Ovary (tissue), 3 donors: ENCODE measurements around the gene LPCAT3.

Experiments
- CTCF ChIP-seq, 3 donors: fragments of 450-650 bp in 2 of 3; fragments of 200-600 bp in 1 of 3; IDR thresholded peaks; one replicate each; pipeline versions ENCODE4 v1.5.1 to v1.8.0; 2016 to 2022; ENCODE audit warnings: antibody characterized with exemption in 3 of 3, mild to moderate bottlenecking in 1 of 3
- POLR2A ChIP-seq: fragments of 450-650 bp; IDR thresholded peaks from one replicate; pipeline ENCODE4 v1.6.1; 2017; ENCODE audit warnings: antibody characterized with exemption, mild to moderate bottlenecking, moderate library complexity
- donor health status: DM: no; HTN: no; CAD: no.

GRCh38 chr12:6964605-6965025 lies 53.7 kb downstream of the LPCAT3 start:
- TF ChIP-seq CTCF (IDR thresholded peaks at IDR 0.05) (no peak), POLR2A (no peak)
